Activated T-helper 2 cell treated with anti-CD3 and anti-CD28 coated beads, Interferon-gamma antibody, Interleukin-2, Interleukin-4, amounts not matched to agents 10 μg/mL and 5 μg/mL and 100 μg/mL, durations not matched to agents 14 hours and 24 hours and 36 hours (primary cell): ENCODE results near the gene ZNF490. TPM values are rescaled to one million over a fixed set of nuclear protein-coding genes. Genes with fewer than 3 reads are reported as not detected.
A peak's percentile ranks its signal among the peaks of the same experiment; 100 is the strongest.

Experiments
- DNase-seq: peaks from one replicate; pipeline ENCODE4 v3.0.0; 2021; ENCODE audit warnings: low spot score
- H3K27ac Mint-ChIP-seq: one replicate; pipeline ENCODE4 v1.8.0; 2021; ENCODE audit warnings: mixed read lengths
- H3K27me3 Mint-ChIP-seq: one replicate; pipeline ENCODE4 v1.8.0; 2021; ENCODE audit warnings: low read depth, mixed read lengths
- H3K36me3 Mint-ChIP-seq: one replicate; pipeline ENCODE4 v1.8.0; 2021; ENCODE audit warnings: low read depth, mixed read lengths
- H3K4me1 Mint-ChIP-seq: one replicate; pipeline ENCODE4 v1.8.0; 2021; ENCODE audit warnings: low read depth, mixed read lengths
- H3K4me3 Mint-ChIP-seq: one replicate; pipeline ENCODE4 v1.8.0; 2021; ENCODE audit warnings: low read depth, mild to moderate bottlenecking, moderate library complexity, mixed read lengths
- H3K9me3 Mint-ChIP-seq: one replicate; pipeline ENCODE4 v1.8.0; 2021; ENCODE audit warnings: mixed read lengths
- intact Hi-C: fragments of 100-400 bp; cut with micrococcal nuclease; formaldehyde crosslinking; loops from one replicate; pipeline ENCODE4 v1.15.1; 2023
- total RNA-seq: library from RNA; stranded (reverse); gene quantifications from 2 replicates; pipeline ENCODE4 v1.2.3, GENCODE V29; 2022

ZNF490 gene
- total RNA-seq, 1 donor from 2014 or later = 9.9 TPM

DNA sequence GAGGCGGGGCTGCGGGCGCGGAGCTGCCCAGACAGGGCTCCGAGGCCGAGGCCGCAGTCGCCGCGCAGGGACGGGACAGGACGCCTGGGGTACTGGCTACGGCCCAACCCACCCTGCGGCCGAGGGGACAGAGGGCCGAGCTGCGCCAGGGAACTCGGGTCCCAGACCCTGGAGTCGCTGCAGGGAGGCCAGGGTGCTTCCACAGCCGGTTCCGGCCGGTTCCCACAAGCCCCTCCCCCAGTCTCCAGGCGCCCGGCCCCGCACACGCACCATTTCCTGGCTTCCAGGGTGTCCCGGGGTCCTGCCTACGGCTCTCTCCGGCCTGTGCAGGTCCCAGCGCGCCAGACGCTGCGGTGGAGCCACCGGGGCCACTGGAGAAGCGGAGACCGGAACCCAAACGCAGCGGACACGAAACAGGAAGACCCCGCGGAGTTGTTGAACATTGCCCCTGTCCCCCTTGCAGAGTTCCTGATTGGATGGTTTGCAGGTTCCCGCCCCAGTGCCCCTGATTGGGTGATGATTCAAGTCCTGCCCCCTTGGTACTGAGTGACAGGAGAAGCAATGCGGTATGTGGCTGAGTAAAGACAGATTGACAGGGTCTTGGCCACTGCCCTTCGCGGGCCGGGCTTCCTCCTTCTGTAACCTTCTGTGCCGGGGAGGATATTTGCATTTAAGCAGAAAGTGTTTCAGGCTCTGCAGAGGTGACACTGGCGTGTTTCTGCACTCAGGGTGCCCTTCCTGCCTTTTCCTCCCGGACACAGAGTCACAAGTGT lies 59.4 kb downstream of the ZNF490 start, which contains the start of gene ZNF564:
TSS of gene ZNF564 (minus strand) at position 423 of the 773 bp plus-strand sequence. CDS start at position 273, 150 bp downstream.
- Mint-ChIP-seq H3K4me1 (peaks cover 19% of the 10 kb centered on the region), H3K4me3 (peak within 1 kb of the TSS; percentile 94), H3K27me3 (no peaks in the 10 kb centered on the region), H3K36me3 (peaks cover 31% of the 10 kb centered on the region), H3K9me3 (peaks cover 18% of the 10 kb centered on the region), H3K27ac (peak within 1 kb of the TSS; percentile 90)
- intact Hi-C loops = loop anchor here (1.0 to 10.0 kb wide), 7 partner anchors 56 to 294 kb away; partner anchors contain the start of genes ZNF44, ZNF443, ZNF490 and ZNF563
- peak; percentile 93 for DNase-seq

DNA sequence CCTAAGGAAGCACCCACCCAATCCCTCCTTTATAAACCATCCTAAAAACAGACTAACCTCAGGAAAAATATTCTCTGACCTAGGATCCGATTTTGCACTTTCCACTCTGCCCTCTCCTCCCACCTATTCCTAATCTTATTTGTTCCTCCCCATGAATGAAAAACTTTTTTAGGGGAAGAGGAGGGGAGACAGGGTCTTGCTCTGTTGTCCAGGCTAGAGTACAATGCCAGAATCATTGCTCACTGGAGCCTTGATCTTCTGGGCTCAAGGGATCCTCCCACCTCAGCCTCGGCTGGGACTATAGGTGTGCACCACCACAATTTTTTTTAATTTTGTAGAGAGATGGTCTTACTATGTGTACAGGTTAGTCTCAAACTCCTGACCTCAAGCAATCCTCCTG lies 63.7 kb downstream of the ZNF490 start:
- Mint-ChIP-seq H3K36me3 (peaks cover 69% of the 10 kb centered on the region), H3K27ac (no peak overlapping the region), H3K27me3 (no peaks in the 10 kb centered on the region), H3K4me1 (peaks cover 20% of the 10 kb centered on the region), H3K4me3 (no peak overlapping the region), H3K9me3 (peaks cover 48% of the 10 kb centered on the region)
- DNase-seq = no peak
- intact Hi-C loops = no loop called here

GRCh38 chr19:12546068-12546467 lies 64.5 kb downstream of the ZNF490 start:
- Mint-ChIP-seq H3K4me3 (no peak overlapping the region), H3K9me3 (peaks cover 48% of the 10 kb centered on the region), H3K27ac (no peak overlapping the region), H3K27me3 (no peaks in the 10 kb centered on the region), H3K36me3 (peaks cover 75% of the 10 kb centered on the region), H3K4me1 (peaks cover 15% of the 10 kb centered on the region)
- intact Hi-C loops = no loop called here
- DNase-seq = no peak

DNA sequence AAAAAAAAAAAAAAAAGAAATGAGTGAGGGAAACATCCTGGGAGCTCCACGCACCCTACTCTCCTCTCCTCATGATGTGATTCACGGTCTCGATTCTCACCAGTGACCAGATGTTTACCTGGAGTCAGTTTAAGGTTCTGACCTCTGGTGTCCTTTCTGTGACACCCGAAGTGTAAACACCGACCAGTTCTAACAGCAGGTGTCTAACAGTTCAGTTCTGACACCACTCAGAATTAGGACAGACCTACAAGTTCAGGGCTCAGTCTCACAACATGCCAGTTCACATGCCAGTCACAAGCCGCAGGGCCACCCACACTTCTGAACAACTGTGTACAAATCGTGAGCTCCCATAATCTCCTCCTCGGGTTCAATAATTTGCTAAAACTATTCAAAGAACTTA lies 65.3 kb downstream of the ZNF490 start:
- H3K4me3 Mint-ChIP-seq = no peak overlapping the region
- H3K27ac Mint-ChIP-seq = no peak overlapping the region
- no peaks in the 10 kb centered on the region for H3K27me3 Mint-ChIP-seq
- peaks cover 12% of the 10 kb centered on the region for H3K4me1 Mint-ChIP-seq
- DNase-seq = no peak
- intact Hi-C loops = no loop called here
- peaks cover 49% of the 10 kb centered on the region for H3K9me3 Mint-ChIP-seq
- H3K36me3 Mint-ChIP-seq = peaks cover 83% of the 10 kb centered on the region

- intact Hi-C loops = no loop called here
- Mint-ChIP-seq H3K4me1 (peaks cover 9% of the 10 kb centered on the region), H3K27ac (no peak overlapping the region), H3K36me3 (peaks cover 84% of the 10 kb centered on the region), H3K4me3 (no peak overlapping the region), H3K9me3 (peaks cover 52% of the 10 kb centered on the region), H3K27me3 (no peaks in the 10 kb centered on the region)
- DNase-seq = no peak
Observed at GRCh38 chr19:12544401-12544876, 66.2 kb downstream of the ZNF490 start.

DNA sequence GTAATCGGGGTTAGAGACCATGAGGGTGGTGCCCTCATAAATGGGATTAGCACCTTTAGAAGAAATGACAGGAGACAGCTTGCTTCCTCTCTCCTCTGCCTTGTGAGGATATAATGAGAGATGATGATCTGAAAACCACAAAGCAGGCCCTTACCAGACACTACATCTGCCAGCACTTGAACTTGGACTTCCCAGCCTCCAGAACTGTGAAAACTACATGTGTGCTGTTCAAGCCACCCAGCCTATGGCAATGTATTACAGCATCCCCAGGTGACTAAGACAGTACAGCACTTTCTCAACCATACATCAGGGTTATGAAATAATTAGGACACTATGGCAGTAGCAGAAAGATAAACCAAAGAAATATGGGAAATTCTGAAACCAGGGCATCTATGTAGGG lies 66.8 kb downstream of the ZNF490 start:
- Mint-ChIP-seq H3K4me1 (peaks cover 7% of the 10 kb centered on the region), H3K9me3 (peaks cover 46% of the 10 kb centered on the region), H3K27me3 (no peaks in the 10 kb centered on the region), H3K36me3 (peaks cover 81% of the 10 kb centered on the region), H3K4me3 (no peak overlapping the region), H3K27ac (no peak overlapping the region)
- intact Hi-C loops = no loop called here
- DNase-seq = no peak

Other genes starting within 250 kb of the ZNF490 start
- 0.55 and 1.2 TPM in 2 replicates for gene ZNF442, start 245.1 kb downstream of the ZNF490 start, total RNA-seq
- gene ZNF799, start 209.5 kb downstream of the ZNF490 start, total RNA-seq = 3.8 and 5.3 TPM in 2 replicates
- 4.3 and 4.5 TPM in 2 replicates for gene ZNF443, start 169.8 kb downstream of the ZNF490 start, total RNA-seq
- gene ZNF709, start 126.0 kb downstream of the ZNF490 start, total RNA-seq = 0.18 and 2.4 TPM in 2 replicates
- 7.4 and 7.6 TPM in 2 replicates for gene ZNF564, start 59.3 kb downstream of the ZNF490 start, total RNA-seq
- gene ZNF791, start 107 bp upstream of the ZNF490 start, total RNA-seq = 21.8 and 22.5 TPM in 2 replicates
- 133 and 147 TPM in 2 replicates for gene MAN2B1, start 55.9 kb upstream of the ZNF490 start, total RNA-seq
- 23.1 and 23.7 TPM in 2 replicates for gene WDR83, start 56.0 kb upstream of the ZNF490 start, total RNA-seq
- gene DHPS, start 71.1 kb upstream of the ZNF490 start, total RNA-seq = 122 and 134 TPM in 2 replicates
- not detected in 2 replicates for gene GNG14, start 77.2 kb upstream of the ZNF490 start, total RNA-seq
- gene FBXW9, start 85.8 kb upstream of the ZNF490 start, total RNA-seq = 8.8 and 9.4 TPM in 2 replicates
- gene TNPO2, start 113.1 kb upstream of the ZNF490 start, total RNA-seq = 109 and 112 TPM in 2 replicates
- gene TRIR, start 123.9 kb upstream of the ZNF490 start, total RNA-seq = 204 and 210 TPM in 2 replicates
- 62.7 and 62.8 TPM in 2 replicates for gene GET3, start 126.7 kb upstream of the ZNF490 start, total RNA-seq
- gene BEST2, start 141.0 kb upstream of the ZNF490 start, total RNA-seq = 0.11 TPM in 1 of 2 replicates, not detected in the other
- 18.3 and 25.1 TPM in 2 replicates for gene HOOK2, start 164.7 kb upstream of the ZNF490 start, total RNA-seq
- gene JUNB, start 180.7 kb upstream of the ZNF490 start, total RNA-seq = 333 and 351 TPM in 2 replicates
- gene PRDX2, start 191.0 kb upstream of the ZNF490 start, total RNA-seq = 274 and 279 TPM in 2 replicates
- gene THSD8, start 191.3 kb upstream of the ZNF490 start, total RNA-seq = 28.6 and 29.8 TPM in 2 replicates
- gene RNASEH2A, start 195.8 kb upstream of the ZNF490 start, total RNA-seq = 38.3 and 40.6 TPM in 2 replicates
- gene RTBDN, start 223.8 kb upstream of the ZNF490 start, total RNA-seq = not detected in 2 replicates
- gene MAST1, start 227.7 kb upstream of the ZNF490 start, total RNA-seq = 5.2 and 6.5 TPM in 2 replicates